Iris pigment epithelial cell (primary cell): ENCODE results near the gene ASPRV1.

Source experiments
- DNase-seq: peaks from one replicate; pipeline ENCODE4 v3.0.0-alpha.2; 2011; ENCODE audit warnings: low read depth

Gene ASPRV1

DNA sequence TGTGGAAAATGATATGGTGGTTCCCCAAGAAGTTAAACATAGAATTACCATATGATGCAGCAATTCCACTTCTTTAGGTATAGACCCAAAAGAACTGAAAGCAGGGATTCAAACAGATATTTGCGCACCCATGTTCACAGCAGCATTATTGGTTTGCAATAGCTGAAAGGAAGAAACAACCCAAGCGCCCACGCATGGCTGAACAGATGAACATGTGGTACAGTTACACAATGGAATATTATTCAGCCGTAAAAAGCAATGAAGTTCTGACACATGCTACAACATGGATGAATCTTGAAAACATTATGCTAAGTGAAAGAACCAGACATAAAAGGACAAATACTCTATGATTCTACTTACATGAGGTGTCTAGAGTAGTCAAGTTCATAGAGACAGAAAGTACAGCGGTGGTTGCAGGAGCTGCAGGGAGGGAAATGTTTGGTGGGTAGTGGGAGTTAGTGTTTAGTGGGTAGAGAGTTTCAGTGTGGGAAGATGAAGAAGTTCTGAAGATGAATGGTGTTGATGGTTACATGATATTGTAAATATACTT is 26.7 kb upstream of the ASPRV1 start:
- no peak for DNase-seq

- DNase-seq: no peak
Measured at GRCh38 chr2:69986691-69987090, 25.3 kb upstream of the ASPRV1 start.

- DNase-seq: no peak
Measured at GRCh38 chr2:69985688-69986087, 24.3 kb upstream of the ASPRV1 start.

DNA sequence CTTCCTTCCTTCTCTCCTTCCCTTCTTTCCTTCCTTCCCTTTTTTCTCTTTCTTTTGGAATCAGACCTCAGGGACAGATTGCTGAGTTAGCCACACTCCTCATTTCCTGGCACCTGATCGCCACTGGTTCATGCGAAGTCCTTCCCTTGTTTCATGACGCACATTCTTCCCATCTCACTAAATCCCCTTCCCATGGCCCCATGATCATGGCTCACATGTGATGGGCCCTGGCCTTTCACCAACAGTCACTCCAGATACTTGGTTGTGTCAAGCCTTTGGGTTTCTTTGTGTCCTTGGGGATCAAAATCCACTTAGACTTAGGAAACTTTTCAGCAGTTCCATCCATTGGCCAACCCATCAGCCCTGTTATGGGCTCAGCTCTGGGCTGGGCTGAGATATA is 23.8 kb upstream of the ASPRV1 start:
- no peak for DNase-seq

GRCh38 chr2:69983392-69983966 is 22.0 kb upstream of the ASPRV1 start:
- DNase-seq: no peak

- peak; percentile 5 for DNase-seq
Measured at GRCh38 chr2:69979902-69980807, 18.7 kb upstream of the ASPRV1 start.

GRCh38 chr2:69977906-69978482 is 16.6 kb upstream of the ASPRV1 start:
- no peak for DNase-seq

DNA sequence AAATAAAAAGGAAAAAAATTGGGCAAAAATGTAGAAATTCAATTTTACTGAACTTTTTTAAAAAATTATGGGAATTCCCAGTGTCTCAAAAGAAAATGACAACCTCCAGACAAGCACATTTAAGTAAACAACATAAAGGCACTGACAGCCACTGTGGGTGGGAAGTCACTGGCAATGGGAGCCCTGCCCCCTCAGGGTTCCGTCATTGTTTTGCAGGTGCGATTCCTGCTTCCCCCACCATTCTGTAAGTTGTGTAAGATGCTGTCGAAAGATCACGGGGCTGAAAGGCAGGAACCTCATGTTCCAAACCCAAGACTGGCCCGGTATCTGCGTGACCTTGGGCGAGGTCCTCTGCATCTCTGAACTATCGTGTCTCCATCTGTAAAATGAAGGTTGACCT is 15.8 kb upstream of the ASPRV1 start:
- no peak for DNase-seq

DNA sequence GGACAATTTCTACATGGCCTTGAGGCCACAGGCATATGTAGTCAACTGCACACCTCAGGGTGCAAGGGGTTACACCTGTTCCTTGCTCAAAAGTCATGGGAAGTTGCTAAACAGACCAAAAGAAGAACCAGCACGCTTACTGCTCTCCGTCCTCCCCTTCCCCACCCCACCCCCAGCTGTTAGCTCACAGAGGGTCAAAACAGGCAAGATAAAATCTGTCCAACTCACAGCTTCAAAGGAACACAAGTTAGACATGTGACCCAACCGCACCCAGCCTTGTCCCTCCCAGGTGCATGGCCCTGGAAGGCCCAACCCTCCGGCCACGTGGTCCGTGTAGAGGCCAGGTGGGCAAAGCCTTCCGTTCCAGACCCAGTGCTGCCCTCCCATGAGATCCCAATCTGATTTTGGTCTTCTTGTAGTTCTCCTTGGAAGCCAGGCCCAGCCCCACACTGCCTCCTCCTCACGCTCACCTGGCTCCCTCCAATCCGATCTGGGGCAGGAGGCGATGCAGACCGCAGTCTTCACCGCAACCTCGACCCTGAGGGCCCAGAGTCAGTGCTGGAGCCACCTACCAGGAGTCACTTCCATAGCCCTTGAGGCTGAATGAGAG is 14.5 kb upstream of the ASPRV1 start:
- DNase-seq: no peak

GRCh38 chr2:69975136-69975852 is 13.9 kb upstream of the ASPRV1 start:
- no peak for DNase-seq

GRCh38 chr2:69973335-69973735 is 11.9 kb upstream of the ASPRV1 start:
- peak; percentile 64 for DNase-seq

GRCh38 chr2:69972822-69973221 is 11.4 kb upstream of the ASPRV1 start:
- DNase-seq: no peak

GRCh38 chr2:69969991-69970390 is 8.6 kb upstream of the ASPRV1 start:
- no peak for DNase-seq

DNA sequence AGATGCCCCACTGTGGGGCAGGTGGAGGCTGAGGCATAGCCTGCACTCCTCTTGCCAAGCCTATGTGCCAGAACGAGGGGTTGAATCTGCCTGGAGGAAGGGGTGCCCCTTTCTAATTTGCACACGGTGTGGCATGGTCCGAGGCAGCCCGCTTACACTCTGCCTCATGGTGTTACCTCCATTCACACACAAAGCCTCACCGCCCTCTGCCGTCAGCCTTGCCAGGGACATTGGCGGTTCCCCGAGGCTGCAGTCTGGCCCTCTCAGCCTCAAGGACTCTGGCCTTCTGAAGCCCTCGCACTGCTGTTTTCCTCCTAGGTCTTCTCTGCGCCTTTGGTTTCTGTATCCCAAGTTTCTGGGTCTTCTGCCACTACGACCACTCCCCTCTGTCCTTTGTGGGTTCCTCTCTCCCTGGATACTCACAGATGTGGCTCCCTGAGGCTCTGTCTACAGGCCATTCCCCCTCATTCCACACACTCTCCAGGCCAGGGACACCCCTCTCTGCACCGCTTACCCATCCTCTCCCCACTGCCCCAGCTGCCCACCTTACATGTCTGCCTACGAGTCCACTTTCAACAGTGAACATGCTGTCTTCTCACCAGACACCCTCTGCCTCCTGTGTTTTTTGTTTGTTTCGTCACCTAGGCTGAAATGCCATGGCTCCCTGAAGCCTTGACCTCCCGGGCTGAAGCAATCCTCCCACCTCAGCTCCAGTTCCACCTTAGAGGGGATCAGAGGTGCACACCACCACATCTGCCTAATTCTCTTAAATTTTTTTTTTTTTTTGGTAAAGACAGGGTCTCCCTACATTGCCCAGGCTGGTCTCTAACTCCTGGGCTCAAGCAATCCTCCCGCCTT is 7.9 kb upstream of the ASPRV1 start:
- DNase-seq: no peak

DNA sequence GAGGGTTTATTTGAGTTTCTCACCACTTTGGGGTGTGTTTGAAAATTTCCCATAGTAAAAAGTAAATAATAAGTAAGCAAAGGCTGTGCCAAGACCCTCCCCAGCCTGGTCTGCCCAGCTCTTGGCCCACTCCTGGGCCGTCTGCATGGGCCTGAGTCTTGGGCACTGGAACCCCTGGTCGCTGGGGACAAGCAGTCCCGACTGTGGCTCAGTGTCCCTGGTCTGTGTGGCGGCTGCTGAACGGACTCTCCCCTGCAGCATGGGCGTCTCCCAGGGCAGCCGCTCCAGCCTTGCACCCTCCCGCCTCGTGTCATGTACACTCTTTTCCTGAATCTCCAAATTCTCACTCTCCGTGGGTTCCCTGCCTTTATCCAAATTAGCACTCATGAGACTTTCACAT is 7.2 kb upstream of the ASPRV1 start:
- DNase-seq: no peak

DNA sequence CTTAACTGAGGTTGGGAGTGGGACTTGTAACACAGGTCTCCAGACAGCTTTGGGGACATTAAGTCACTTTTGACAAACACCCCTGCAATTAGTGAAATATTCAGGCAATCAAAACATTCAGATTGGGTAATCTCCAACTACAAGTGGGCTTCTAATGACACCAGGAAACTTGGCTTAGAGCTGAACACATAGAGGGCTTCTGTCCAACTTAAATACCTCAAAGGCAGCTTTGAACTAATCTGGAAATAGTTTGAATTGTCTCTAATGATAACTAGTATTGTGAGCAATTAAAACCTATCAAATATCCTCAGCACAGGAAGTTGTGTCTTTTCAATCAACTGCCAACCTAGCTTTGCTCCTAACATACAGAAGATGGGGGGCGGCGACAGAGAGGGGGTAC is 5.1 kb upstream of the ASPRV1 start:
- DNase-seq: peak; percentile 20

GRCh38 chr2:69965756-69966445 is 4.5 kb upstream of the ASPRV1 start:
- DNase-seq: no peak

DNA sequence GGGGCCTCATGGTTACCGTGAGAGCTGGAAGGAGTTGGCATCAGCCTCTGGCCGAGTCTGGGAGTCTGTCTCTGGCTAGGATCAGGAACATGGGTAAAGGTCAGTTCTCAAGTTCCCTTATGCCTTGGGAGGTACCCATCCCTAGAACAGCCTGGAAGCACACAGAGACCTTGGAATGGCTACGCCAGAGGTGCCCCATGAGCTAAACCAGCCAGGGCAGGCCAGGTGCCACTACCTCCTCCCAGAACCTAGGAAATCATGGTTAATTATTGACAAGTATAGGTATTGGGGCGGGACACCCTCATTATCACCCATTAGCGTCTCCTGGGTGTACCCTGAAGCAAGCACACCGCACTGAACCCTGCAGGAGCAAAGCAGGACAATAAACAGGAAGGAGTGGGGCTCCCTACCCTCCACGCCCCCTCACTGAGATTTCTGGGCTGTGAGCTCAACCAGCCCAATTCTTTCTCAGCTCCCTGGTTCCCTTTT is 3.0 kb upstream of the ASPRV1 start:
- no peak for DNase-seq

GRCh38 chr2:69962986-69963730 is 1.7 kb upstream of the ASPRV1 start:
- DNase-seq: no peak
